ENCODE results near the gene CACNA1H. TPM values are rescaled to one million over a fixed set of nuclear protein-coding genes. Genes with fewer than 3 reads are reported as not detected.
"Not testable (repeated sequence)": the region's sequence is repeated elsewhere in the genome, so short reads cannot be mapped to it uniquely, and the experiment has no call there.

The CACNA1H gene
- total RNA-seq, 1 donor from 2014 or later: 1.1 TPM

DNA sequence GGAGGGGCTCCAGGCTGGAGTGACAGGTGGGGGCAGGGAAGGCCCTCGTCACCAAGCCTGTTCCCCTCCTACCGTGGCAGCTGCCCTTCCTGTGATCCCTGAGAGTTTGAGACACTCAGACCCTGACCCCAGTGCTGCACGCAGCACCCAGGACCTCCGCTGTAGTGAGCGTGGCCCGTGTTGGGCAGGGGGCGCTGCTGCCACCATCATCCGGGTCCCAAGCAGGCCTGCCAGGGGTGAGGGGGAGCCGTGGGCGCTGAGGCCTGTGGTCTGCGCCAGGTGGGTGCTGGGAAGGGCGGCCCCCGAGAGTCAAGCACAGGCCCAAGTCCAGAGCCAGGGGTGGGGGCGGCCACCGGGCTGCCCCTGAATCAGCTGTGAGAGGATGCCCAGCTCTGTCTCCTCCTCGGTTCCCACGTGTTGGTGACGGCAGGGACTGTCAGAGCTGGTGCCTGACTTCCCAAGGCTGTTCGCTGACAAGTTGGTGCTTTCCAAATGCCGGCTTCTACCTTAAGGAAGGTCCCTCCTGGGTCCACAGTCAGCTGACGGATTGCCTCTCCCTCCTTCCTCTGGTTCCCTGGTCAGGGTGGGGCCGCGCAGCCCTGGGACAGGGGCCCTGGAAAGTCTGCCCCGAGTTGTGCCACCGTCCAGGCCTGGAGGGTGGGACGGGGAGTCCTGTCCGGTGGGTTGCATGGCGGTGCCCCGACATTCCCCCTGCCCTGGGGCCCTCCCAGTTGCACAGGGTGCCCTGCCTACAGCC lies 41.1 kb downstream of the CACNA1H start:
- ATAC-seq: no peak

DNA sequence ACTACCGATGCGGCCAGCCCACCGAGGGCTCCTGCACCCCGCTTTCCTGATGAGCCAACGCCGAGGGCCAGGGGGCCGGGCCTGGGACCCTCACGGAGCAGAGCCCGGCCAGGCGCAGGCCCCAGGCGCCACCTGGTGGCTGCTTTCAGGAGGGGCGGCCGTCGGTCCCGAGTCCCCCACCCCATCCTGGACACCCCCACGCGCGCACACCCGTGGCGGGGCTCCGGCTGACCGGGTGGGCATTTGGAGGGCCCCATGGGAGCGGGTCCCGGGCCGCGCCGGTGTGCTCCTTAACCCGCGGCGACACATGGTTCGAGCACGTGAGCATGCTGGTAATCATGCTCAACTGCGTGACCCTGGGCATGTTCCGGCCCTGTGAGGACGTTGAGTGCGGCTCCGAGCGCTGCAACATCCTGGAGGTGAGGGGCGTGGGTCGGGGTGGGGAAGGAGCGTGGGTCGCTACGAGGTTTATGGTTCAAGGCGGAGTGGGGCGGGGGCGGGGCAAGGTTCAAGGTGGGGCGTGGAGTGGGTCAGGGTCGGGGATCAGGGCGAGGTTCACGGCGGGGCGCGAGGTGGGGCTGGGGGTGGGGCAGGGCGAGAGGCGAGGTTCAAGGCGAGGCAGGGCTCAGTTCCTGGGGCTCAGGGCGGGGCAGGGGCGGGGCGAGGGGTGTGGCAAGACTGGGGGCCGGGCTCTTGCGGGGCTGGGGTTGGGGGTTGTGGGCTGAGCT lies 41.9 kb downstream of the CACNA1H start:
- ATAC-seq: no peak

DNA sequence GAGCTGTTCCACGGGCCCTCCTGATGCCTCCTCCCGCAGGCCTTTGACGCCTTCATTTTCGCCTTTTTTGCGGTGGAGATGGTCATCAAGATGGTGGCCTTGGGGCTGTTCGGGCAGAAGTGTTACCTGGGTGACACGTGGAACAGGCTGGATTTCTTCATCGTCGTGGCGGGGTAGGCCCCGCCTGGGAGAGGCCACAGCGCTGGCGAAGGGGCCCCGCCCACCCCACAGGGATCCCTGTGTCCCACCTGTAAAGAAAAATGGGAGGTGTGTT lies 42.4 kb downstream of the CACNA1H start:
- ATAC-seq: no peak

DNA sequence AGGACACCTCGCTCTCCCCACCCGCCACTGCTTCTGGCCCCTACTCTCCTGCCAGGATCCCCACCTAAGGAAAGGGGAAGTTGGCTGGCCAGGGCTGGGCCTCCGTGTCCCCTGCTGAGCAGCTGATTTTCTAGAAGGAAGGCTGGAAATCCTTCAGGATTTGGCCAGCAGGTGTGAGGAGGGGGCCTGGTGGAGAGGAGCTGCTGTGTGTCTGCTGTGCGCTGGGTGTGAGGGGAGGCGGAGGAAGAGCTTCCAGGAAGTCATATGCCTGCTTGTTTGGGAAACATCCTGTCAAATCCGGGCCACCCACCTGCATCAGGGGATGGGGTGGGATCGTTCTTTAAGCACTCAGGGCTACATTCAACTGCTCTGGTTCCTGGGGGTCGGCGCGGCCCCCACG lies 43.6 kb downstream of the CACNA1H start:
- ATAC-seq: no peak

DNA sequence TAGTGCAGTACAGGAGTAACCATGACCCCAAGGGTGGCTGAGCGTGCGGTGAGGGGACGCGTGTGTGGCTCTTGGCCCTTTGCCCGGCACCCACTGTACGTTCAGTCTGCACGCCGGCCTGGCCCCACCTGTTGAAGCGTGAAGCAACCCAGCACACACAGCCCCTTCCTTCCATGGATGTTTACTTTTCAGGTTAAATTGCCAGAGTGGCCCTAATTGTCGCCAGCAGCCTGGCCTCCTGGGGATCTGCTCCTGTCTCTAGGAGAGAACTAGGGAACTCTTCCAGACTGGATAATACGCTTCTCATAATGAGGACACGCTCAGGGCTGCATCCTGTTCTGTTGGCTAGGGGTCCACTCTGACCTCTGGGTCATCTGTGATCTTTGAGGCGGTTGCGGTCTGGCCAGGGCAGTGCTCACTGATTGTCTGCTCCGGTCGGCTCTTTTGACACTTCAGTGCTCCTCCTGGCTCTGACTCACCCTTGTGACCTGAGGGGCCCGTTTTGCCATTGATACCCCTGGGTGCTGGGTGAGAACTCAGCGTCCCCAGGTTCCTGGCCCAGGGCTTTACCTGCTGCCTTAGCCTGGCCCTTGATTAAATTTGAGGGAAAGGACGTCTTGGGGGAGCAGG lies 44.4 kb downstream of the CACNA1H start:
- no peak for ATAC-seq

DNA sequence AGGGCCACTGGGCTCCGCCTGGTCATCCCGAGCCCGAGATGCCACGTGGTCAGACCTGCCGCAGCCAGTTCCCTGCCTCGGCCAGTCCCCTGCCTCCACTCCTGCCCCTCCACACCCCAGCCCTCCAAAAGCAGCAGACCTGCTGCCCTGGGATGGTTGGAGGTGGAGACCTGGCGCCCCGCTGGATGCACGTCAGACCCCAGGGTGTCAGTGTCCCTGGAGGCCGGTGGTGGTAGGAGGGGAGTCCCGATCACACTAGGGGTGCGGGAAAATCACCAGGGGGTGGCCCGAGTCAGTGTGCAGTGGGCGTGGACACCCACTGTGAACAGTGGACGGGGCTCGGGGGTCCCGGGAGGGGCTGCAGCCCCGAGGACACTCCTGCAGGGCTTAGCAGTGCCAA lies 45.3 kb downstream of the CACNA1H start:
- no peak for ATAC-seq

DNA sequence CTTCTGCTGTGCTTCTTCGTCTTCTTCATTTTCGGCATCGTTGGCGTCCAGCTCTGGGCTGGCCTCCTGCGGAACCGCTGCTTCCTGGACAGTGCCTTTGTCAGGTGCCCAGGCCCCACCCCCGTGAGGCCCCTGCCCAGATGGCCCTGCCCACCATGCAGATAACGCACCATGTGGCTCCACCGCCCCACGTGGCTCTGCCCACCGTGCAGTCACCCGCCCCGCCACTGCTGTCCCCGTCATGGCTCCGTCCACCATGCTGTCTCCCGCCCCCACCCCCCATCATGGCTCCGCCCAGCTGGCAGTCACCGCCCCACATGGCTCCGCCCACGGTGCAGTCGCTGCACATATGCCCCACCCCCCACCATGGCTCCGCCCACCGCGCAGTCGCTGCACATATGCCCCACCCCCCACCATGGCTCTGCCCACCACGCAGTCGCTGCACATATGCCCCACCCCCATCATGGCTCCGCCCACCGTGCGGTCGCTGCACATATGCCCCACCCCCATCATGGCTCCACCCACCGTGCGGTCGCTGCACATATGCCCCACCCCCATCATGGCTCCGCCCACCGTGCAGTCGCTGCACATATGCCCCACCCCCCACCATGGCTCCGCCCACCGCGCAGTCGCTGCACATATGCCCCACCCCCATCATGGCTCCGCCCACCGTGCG lies 45.9 kb downstream of the CACNA1H start:
- not testable (repeated sequence) for ATAC-seq

DNA sequence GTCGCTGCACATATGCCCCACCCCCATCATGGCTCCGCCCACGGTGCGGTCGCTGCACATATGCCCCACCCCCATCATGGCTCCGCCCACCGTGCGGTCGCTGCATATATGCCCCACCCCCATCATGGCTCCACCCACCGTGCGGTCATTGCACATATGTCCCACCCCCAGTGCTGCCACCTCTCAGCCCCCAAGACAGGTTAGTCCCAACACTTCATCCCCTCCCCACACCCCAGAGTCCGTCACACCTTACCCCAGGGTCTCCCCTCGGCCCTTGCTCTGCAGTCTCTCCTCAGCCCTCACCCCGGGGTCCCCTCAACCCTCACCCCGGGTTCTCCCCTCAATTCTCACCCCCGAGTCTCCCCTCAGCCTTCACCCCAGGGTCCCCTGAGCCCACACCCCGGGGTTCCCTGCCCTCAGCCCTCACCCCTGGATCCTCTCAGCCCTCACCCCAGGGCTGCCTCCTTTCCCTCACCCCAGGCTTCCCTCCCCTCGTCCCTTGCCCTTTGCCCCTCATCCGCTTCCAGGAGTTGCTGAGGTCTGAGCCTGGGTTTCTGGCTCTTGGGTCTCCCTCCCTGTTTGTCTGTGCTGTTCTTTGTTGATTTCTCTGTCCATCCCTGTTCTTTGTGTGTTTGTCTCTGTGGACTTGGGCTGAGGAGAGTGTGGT lies 46.6 kb downstream of the CACNA1H start:
- no peak for ATAC-seq

DNA sequence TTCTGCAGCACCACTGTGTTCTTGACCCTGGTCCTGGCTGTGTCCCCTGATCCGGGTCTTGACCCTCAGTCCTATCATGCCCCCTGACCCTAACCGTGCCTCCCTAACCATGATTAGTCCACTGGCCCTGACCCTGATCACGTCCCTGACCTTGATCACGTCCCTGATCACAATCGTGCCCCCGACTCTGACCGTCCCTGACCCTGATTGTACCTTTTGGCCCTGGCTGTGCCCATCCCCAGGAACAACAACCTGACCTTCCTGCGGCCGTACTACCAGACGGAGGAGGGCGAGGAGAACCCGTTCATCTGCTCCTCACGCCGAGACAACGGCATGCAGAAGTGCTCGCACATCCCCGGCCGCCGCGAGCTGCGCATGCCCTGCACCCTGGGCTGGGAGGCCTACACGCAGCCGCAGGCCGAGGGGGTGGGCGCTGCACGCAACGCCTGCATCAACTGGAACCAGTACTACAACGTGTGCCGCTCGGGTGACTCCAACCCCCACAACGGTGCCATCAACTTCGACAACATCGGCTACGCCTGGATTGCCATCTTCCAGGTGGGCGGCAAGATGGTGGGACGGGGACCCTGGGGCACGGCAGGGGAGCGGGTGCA lies 47.2 kb downstream of the CACNA1H start:
- ATAC-seq: no peak

DNA sequence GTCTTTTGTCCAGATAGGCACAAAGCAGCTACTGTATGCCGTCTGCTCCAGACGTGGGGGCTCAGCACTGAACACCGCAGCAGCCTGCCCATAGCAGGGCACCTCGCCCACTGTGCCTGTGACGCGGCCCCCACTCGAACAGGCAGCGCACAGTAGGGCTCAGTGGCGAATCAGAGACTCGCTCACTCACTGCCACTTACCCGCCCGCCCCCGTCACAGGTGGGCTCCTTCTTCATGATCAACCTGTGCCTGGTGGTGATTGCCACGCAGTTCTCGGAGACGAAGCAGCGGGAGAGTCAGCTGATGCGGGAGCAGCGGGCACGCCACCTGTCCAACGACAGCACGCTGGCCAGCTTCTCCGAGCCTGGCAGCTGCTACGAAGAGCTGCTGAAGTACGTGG lies 48.5 kb downstream of the CACNA1H start:
- ATAC-seq: no peak

DNA sequence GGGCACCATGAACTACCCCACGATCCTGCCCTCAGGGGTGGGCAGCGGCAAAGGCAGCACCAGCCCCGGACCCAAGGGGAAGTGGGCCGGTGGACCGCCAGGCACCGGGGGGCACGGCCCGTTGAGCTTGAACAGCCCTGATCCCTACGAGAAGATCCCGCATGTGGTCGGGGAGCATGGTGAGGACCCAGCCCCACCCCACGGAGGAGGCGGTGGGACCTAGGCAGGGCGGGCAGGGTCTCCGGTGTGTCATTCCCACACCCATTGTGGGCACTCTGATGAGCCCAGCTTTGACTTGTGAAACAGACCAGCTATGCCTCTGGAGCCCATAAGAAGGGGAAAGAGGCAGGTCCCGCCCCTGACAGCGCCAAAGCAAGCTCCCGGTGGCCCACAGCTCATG lies 49.4 kb downstream of the CACNA1H start:
- no peak for ATAC-seq

DNA sequence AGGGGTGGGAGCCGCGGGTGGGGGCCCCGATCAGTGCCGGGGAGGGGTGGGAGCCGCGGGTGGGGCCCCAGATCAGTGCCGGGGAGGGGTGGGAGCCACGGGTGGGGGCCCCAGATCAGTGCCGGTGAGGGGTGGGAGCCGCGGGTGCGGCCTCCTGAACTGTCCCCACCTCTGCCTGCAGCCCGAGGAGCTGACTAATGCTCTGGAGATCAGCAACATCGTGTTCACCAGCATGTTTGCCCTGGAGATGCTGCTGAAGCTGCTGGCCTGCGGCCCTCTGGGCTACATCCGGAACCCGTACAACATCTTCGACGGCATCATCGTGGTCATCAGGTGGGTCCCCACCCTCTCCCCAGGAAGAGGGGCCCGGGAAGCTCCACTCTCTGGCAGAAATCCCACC lies 52.0 kb downstream of the CACNA1H start:
- no peak for ATAC-seq

DNA sequence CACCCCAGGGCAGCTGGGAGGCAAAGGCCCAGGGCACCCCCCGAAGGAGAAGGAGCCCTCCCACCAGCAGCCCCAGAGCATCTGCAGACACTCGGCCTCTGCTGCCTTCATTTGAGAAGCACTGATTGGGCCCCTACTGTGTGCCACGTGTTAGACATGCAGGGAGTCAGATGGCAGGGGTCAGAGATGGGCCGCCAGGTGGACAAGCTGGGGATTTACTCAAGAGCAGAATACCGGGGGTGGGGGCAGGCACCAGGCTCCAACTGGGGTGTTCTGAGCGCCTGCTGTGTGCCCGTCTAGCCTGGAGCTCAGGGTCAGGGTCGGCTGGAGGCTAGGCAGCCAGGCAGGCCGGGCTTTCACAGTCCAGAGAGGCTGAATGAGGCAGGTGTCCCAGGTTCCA lies 53.4 kb downstream of the CACNA1H start:
- no peak for ATAC-seq

DNA sequence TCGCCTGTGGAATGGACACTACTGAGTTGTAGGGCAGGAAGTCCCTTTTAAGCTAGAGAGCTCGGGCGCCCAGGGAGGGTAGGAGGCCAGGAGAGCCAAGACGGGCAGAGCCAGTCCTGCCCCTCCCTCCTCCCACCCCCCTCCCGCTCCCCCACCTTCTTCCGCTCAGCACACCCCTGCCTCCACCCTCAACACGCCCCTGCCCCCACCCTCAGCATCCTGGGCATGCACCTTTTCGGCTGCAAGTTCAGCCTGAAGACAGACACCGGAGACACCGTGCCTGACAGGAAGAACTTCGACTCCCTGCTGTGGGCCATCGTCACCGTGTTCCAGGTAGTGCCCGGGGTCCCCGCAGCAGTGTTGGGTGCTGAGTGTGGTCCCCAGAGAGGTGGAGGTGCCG lies 53.9 kb downstream of the CACNA1H start:
- ATAC-seq: no peak

DNA sequence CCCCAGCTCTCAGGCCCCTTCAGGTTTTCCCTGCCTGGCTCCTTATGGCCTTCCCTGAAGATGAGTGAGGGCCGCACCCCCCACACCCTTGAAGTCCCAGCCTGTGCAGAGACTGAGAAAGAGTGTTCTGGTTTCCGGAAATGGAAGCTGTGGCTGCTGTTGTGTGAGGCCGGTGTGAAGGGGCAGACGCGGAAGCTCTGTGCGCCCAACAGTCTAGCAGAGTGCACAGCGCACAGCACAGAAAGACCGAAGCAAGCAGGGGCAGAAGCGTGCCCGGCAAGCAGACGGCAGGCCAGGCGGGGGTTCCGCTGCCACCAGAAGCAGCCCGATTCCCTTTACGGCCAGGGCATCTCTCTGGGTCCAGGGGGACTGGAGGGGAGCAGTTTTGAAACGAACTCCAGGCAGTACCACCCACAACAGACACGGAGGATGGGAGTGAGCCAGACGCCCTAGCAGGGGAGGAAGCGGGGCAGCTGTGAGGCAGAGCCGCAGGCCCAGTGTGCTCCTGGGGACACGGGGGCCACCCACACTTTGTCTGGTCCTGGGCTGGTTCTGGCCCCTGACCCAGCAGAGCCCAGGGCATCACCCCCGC lies 55.4 kb downstream of the CACNA1H start:
- ATAC-seq: no peak

DNA sequence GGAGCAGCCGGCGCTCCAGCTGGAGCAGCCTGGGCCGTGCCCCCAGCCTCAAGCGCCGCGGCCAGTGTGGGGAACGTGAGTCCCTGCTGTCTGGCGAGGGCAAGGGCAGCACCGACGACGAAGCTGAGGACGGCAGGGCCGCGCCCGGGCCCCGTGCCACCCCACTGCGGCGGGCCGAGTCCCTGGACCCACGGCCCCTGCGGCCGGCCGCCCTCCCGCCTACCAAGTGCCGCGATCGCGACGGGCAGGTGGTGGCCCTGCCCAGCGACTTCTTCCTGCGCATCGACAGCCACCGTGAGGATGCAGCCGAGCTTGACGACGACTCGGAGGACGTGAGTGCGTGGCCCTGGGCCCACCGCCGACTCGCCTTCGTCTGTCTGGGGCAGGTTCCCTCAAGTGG lies 56.2 kb downstream of the CACNA1H start:
- ATAC-seq: no peak

DNA sequence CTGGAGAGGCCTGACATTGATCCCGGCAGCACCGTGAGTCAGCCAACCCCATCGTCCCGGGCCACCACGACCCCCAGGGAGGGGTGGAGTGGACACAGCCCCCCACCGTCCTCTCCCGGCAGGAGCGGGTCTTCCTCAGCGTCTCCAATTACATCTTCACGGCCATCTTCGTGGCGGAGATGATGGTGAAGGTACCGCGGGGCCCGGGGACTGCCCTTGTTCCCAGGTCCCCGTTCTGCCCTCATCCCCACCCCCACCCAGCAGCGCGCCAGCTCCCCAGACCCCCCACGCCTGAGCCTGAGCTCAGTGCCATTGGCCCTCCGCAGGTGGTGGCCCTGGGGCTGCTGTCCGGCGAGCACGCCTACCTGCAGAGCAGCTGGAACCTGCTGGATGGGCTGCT lies 57.6 kb downstream of the CACNA1H start:
- no peak for ATAC-seq

DNA sequence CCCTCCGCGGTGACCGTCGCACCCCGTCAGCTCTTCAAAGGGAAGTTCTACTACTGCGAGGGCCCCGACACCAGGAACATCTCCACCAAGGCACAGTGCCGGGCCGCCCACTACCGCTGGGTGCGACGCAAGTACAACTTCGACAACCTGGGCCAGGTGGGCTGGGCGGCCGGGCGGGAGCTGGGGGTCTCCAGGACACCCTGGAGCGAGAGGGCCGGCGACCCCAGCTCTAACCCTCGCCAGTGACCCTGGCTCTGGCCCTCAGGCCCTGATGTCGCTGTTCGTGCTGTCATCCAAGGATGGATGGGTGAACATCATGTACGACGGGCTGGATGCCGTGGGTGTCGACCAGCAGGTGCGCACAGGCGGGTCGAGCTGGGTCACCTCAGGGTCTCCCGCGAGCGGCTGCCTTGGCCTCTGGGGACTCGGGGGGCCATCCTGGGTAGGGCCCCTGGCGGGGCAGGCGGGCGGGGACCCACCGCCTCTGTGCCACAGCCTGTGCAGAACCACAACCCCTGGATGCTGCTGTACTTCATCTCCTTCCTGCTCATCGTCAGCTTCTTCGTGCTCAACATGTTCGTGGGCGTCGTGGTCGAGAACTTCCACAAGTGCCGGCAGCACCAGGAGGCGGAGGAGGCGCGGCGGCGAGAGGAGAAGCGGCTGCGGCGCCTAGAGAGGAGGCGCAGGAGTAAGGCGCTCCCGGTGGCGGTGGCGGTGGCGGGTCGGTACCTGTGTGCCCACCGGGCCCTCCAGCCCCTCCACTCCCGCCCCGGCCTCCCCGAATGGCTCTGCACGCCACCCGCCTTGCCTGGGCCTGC lies 58.8 kb downstream of the CACNA1H start:
- ATAC-seq: no peak

DNA sequence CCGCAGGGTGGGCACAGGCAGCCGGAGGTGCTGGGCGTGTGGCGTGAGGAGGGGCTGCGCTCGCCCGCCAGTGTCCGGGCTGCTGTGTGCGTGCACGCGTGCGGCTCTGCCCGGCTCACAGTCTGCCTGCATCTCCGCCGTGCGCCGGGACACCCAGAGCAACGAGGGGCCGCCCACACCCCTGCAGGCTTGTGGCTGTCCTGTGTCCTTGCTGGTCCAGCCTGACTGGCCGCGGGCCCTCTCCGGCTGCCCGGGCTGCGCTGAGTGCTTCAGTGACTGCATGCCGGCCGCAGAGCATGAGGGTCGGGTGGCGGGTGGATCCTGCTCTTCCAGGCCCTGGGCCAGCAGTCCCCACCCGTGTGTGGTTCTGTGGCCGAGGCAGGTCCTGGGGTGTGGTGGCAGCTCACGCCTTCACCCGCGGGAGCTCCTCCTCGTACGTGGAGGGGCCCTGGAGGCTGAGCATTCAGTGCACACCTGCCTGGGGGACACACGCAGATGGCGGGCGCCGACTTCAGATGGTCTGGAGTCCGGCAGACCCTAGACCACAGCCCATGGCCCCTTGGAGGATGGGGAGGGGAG lies 59.8 kb downstream of the CACNA1H start:
- no peak for ATAC-seq

DNA sequence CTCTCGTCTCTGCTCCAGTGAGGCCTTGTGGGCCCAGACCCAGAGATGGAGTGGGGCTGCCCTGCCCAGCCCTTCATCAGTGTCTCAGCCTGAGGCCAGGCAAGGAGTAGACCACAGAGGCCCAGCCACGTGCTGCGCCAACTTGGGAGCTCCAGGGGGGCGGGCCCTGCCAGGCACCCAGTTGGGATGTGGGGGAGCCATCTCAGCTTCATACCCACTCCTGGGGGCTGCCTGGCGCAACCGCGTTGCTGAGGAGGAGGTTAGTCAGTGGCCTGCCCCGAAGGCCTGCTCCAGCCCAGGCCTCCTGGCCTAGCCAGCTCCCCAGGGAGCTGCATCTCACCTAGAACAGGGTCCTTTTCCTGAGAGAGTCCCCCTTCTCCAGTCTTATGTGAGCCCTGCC lies 60.3 kb downstream of the CACNA1H start:
- no peak for ATAC-seq

All from esophagus mucosa (tissue), 1 donor.